ENCODE data around the gene FAM156A. TPM values are rescaled to one million over a fixed set of nuclear protein-coding genes. Genes with fewer than 3 reads are reported as not detected.
"Not testable (repeated sequence)": the region's sequence is repeated elsewhere in the genome, so short reads cannot be mapped to it uniquely, and the experiment has no call there.

FAM156A gene
- total RNA-seq, 4 donors from 2014 or later = 8.0 to 14.5 (median 8.8) TPM

DNA sequence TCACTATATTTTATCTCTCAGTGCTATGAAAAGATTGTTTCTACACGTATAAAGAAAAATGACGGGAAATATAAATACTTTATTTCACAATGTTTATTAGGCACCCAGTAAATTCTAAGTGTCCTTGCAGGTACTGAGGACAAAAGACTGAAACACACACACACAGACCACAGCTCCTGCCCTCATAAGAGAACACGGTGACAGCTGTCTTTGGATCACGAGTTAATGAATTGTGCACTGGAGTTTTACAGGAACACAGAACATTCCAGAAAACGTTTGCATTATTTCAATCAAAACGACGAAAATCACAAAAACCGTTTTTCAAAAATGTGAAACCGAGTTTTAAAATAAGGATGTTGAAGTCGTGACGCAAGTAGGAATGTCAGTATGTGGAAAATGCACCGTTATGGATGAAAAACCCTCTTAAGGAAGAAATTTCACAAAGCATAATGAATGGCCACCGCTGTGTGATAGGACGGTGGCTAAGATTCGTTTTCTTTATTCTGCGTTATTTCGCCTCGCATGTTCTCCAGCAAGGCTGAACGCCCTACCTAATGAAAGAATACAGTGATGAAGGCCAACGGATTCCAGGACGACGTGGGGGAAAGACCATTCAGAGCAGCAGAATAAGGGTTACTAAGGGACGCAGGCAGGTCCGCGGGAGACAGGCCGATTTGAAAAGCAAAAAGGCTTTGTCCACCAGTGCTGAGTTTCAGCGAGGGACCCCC, 24.2 kb downstream of the FAM156A start:
- TF ChIP-seq EP300 (IDR thresholded peaks at IDR 0.05) (no peak), POLR2AphosphoS5 (IDR thresholded peaks at IDR 0.05) (no peak), POLR2A (IDR thresholded peaks at IDR 0.05; ENCODE audit: low read depth) (no peak)
- TF ChIP-seq, protein P1, sequence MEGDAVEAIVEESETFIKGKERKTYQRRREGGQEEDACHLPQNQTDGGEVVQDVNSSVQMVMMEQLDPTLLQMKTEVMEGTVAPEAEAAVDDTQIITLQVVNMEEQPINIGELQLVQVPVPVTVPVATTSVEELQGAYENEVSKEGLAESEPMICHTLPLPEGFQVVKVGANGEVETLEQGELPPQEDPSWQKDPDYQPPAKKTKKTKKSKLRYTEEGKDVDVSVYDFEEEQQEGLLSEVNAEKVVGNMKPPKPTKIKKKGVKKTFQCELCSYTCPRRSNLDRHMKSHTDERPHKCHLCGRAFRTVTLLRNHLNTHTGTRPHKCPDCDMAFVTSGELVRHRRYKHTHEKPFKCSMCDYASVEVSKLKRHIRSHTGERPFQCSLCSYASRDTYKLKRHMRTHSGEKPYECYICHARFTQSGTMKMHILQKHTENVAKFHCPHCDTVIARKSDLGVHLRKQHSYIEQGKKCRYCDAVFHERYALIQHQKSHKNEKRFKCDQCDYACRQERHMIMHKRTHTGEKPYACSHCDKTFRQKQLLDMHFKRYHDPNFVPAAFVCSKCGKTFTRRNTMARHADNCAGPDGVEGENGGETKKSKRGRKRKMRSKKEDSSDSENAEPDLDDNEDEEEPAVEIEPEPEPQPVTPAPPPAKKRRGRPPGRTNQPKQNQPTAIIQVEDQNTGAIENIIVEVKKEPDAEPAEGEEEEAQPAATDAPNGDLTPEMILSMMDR (IDR thresholded peaks at IDR 0.05) = no peak

DNA sequence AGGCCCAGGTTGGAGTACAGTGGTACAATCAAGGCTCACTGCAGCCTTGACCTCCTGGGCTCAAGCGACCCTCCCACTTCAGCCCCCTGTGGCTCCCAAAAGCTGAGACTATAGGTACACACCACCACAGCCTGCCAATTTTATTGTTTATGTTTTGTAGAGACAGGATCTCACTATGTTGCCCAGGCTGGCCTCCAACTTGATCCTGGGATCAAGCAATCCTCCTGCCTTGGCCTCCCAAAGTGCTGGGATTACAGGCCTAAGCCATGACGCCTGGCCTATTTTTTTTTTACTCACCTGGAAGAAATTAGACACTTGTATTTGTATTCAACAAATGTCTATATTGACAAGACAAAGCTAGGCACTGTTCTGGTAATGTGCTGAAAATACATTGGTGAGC, 25.1 kb downstream of the FAM156A start:
- WGBS = 89% methylated on average over 2 of the region's 2 CpGs
- Histone ChIP-seq H3K4me3 (no peak overlapping the region), H3K4me1 (peaks cover 0 to 6% (median 5%) of the 10 kb centered on the region in 4 donors), H3K36me3 (no peaks in the 10 kb centered on the region), H3K27me3 (no peaks in the 10 kb centered on the region), H3K27ac (replicated peaks in 1 of 4) (no peak overlapping the region), H3K9me3 (no peaks in the 10 kb centered on the region)
- intact Hi-C loops (cut with DNase I) = no loop called here
- TF ChIP-seq EP300 (IDR thresholded peaks at IDR 0.05) (no peak), POLR2A (IDR thresholded peaks at IDR 0.05; ENCODE audit: low read depth) (no peak), POLR2AphosphoS5 (IDR thresholded peaks at IDR 0.05) (no peak)
- TF ChIP-seq, protein P1 (IDR thresholded peaks at IDR 0.05) = no peak
- no peak for DNase-seq (ENCODE audit: extremely low spot score)

More for the DNA sequence above, 24.2 kb downstream of the FAM156A start:
- Histone ChIP-seq H3K27ac (replicated peaks in 1 of 4) (peak overlapping the region; percentile 91 to 96 (median 91)), H3K4me3 (peak overlapping the region; percentile 59 to 74 (median 66)), H3K4me1 (peaks cover 0 to 6% (median 5%) of the 10 kb centered on the region in 4 donors), H3K27me3 (no peaks in the 10 kb centered on the region), H3K9me3 (no peaks in the 10 kb centered on the region), H3K36me3 (no peaks in the 10 kb centered on the region)
- DNase-seq (ENCODE audit: extremely low spot score) = no peak
- intact Hi-C loops (cut with DNase I) = no loop called here
- WGBS = 5% methylated on average over 27 of the region's 27 CpGs

DNA sequence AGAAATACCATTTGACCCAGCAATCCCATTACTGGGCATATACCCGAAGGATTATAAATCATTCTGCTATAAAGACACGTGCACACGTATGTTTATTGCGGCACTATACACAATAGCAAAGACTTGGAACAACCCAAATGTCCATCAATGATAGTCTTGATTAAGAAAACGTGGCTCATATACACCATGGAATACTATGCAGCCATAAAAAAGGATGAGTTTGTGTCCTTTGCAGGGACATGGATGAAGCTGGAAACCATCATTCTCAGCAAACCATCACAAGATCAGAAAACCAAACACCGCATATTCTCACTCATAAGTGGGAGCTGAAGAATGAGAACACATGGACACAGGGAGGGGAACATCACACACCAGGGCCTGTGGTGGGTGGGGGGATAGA, 28.1 kb downstream of the FAM156A start:
- H3K4me3 ChIP-seq; H3K4me1 ChIP-seq; intact Hi-C loops (cut with DNase I); H3K27ac ChIP-seq (replicated peaks in 1 of 4); DNase-seq (ENCODE audit: extremely low spot score); H3K36me3 ChIP-seq; H3K27me3 ChIP-seq; H3K9me3 ChIP-seq: not testable (repeated sequence)
- 84% methylated on average over 6 of the region's 6 CpGs for WGBS

DNA sequence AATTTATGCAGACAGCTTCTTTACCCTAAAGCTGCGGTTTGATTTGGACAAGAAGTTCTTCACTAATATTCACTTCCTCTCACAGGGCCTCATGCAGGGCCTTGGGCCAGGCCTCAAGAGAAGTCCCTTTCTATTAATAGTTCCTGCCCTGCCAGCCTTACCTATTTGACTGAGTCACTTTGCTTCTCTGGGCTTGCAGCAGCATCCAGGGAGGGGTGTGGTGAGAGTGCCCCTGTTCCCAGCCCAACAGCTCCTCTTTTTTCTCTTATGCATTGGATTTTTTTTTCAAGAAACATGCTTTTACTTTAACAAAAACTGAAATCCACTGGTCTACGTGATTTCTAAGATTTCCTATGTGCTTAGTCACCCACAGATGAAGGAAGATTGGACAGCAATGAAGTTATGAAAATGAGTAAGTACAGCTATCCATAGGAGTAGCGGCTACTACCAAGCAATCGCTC, 34.5 kb downstream of the FAM156A start:
- Histone ChIP-seq H3K36me3 (no peaks in the 10 kb centered on the region), H3K27me3 (no peaks in the 10 kb centered on the region), H3K4me3 (no peak overlapping the region), H3K9me3 (no peaks in the 10 kb centered on the region), H3K27ac (replicated peaks in 1 of 4) (peak overlapping the region; percentile 36 to 68 (median 52)), H3K4me1 (peaks cover 3 to 26% (median 16%) of the 10 kb centered on the region in 4 donors)
- TF ChIP-seq EP300 (IDR thresholded peaks at IDR 0.05) (no peak), POLR2A (IDR thresholded peaks at IDR 0.05; ENCODE audit: low read depth) (no peak), POLR2AphosphoS5 (IDR thresholded peaks at IDR 0.05) (no peak)
- TF ChIP-seq, protein P1 (IDR thresholded peaks at IDR 0.05) = no peak
- DNase-seq (ENCODE audit: extremely low spot score) = no peak
- intact Hi-C loops (cut with DNase I) = no loop called here
- 41% methylated on average over 4 of the region's 4 CpGs for WGBS

DNA sequence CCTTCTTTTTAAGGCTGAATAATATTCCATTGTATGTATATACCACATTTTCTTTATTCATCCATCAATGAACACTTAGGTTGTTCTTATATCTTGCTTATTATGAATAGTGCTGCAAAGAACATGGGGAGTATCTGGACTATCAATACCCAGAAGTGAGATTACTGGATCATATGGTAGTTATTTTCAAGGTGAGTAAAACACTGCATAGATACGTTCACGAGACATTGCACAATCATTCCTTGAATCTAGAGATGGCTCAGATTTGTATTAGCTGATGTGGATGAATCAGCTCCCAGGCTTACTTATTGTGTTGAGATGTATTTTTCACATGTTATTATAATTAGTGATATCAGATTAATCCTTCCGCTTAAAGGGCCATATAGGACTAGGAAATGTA, 43.6 kb downstream of the FAM156A start:
- H3K9me3 ChIP-seq; intact Hi-C loops (cut with DNase I); H3K36me3 ChIP-seq; H3K4me1 ChIP-seq; H3K4me3 ChIP-seq; DNase-seq (ENCODE audit: extremely low spot score); H3K27me3 ChIP-seq; H3K27ac ChIP-seq (replicated peaks in 1 of 4): not testable (repeated sequence)
- no CpG with 5 or more reads among the region's 3 CpGs for WGBS

DNA sequence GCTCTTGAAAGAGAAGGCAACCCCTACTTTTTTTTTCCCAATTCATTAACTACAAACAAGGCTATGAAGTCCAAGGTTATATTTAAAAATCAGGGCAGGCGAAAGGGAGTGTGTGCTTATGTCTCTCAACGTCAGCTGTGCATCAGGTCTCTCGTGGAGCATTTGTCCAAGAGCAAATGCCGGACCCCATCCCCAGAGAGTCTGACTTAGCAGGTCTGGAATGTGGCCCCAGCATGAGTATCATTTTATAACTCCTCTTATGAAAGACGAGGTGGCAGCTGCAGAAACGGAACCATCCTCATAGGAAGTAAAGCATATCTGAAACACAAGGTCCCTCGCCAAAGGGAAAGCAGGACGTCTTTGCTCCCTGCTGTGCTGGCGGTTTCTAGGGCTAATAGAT, 44.6 kb downstream of the FAM156A start:
- H3K36me3 ChIP-seq; intact Hi-C loops (cut with DNase I); H3K4me3 ChIP-seq; H3K27me3 ChIP-seq; H3K27ac ChIP-seq (replicated peaks in 1 of 4); H3K4me1 ChIP-seq; DNase-seq (ENCODE audit: extremely low spot score); H3K9me3 ChIP-seq: not testable (repeated sequence)
- WGBS = no CpG with 5 or more reads among the region's 9 CpGs

DNA sequence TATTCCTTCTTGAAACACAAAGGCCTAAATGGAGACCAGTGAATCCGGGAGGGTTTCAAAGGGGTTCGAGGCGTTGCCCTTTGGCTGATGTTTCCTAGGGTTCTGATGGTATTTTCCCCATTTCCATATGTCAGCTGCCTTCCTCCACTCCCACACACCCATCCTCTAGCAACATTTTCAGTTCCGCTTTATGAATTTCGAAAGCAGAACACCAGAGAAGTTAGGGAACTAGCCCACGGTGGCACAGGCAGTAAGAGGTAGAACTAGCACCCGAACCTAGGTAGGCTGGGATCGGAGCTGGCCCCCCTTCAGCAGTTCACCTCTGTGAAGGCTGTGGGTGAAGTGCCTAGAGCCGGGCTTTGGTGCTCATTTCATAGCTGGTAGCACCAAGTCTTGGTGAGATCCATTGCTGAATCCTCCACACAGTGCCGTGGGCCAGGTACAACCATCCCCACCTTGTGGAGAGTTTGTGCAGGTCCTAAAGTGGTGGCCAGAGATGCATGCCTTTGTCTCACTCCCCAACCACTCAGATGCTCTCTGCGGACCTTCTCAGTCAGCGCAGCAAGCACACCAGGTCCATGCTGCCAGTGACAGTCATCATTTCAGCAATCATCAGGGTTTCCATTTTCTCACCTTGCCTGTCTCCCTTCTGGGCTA, 48.9 kb downstream of the FAM156A start:
- H3K27me3 ChIP-seq; H3K4me3 ChIP-seq; DNase-seq (ENCODE audit: extremely low spot score); H3K36me3 ChIP-seq; H3K27ac ChIP-seq (replicated peaks in 1 of 4); H3K9me3 ChIP-seq; H3K4me1 ChIP-seq; intact Hi-C loops (cut with DNase I): not testable (repeated sequence)
- no CpG with 5 or more reads among the region's 12 CpGs for WGBS

DNA sequence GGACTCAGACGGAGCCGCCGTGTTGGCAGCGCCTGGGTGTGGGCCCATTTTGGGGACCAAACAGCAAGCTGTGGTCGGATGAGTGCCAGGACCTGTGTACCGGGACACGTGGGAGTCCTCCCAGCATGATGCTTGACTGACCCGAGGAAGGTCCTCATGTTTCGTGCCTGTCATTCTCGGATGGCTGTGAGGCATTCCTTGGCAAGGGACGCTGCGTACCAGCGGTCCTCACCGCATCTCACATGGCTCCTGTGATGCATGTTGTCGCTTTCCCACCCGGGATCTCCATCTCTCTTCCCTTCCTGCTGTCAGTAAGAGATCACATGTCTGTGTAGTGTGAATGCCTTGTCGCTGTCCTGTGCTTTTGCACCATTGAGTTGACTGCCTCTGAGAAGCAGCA, 50.4 kb downstream of the FAM156A start:
- H3K27ac ChIP-seq (replicated peaks in 1 of 4); H3K4me1 ChIP-seq; DNase-seq (ENCODE audit: extremely low spot score); H3K27me3 ChIP-seq; H3K36me3 ChIP-seq; intact Hi-C loops (cut with DNase I); H3K9me3 ChIP-seq; H3K4me3 ChIP-seq: not testable (repeated sequence)
- no CpG with 5 or more reads among the region's 17 CpGs for WGBS

DNA sequence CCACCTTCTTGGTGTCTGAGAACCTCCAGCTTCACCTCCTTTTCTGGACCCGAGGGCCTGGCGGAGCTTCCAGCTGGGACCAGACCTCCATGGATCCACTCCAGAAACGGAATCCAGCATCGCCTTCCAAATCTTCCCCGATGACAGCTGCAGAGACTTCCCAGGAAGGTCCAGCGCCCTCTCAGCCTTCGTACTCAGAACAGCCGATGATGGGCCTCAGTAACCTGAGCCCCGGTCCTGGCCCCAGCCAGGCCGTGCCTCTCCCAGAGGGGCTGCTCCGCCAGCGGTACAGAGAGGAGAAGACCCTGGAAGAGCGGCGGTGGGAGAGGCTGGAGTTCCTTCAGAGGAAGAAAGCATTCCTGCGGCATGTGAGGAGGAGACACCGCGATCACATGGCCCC, 51.2 kb downstream of the FAM156A start:
- H3K9me3 ChIP-seq; H3K27me3 ChIP-seq; H3K36me3 ChIP-seq; H3K4me1 ChIP-seq; H3K27ac ChIP-seq (replicated peaks in 1 of 4); intact Hi-C loops (cut with DNase I); H3K4me3 ChIP-seq; DNase-seq (ENCODE audit: extremely low spot score): not testable (repeated sequence)
- no CpG with 5 or more reads among the region's 17 CpGs for WGBS

All from esophagus muscularis mucosa (tissue), 4 donors.